Central memory CD4-positive, alpha-beta T cell (primary cell): ENCODE data around the gene PTPRC.

Experiments used
- DNase-seq: peaks from one replicate; pipeline ENCODE4 v3.0.0; 2022

PTPRC gene

GRCh38 chr1:198643808-198644207 is 5.0 kb downstream of the PTPRC start:
- no peak for DNase-seq

DNA sequence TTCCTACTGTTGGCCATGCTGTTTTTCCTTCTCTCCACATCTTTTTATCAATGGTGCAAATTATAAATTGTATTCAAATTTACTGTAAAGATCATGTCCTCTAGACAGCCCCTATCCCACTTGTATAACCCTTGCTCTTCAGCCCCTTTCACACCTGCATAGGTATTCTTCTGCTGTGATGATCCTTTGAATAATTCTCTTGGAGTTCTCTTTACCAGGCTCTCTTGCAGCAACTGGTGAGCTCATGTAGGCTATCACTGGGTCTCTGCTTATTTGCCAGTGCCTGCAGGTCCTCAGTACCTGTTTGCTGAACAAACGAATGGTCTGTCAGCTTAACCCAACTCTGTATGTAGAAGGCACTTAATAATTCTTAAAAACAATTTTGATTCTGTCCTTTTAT is 8.2 kb downstream of the PTPRC start:
- DNase-seq, result no peak

DNA sequence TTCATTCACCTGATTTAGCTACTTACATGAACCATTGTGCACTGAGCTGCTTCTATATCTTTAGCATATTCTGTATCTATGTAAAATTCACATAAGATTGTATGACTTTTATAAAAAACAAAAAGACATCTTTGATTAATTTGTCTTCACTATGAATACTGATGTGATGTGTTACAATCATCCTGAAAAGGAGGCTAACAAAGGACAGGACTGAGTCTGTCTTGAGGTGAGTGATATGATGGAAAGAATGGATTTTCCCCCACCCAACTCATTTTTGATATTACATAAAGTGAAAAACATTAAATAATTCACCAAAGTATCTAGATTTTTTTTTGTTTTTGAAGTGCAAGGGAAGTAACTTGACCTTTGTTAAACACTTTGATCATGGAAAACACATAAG is 9.8 kb downstream of the PTPRC start:
- no peak for DNase-seq

- no peak for DNase-seq
These were observed 10.6 kb downstream of the PTPRC start for GRCh38 chr1:198649232-198649967.

- DNase-seq, result no peak
These were observed 11.1 kb downstream of the PTPRC start for GRCh38 chr1:198649968-198650338.

DNA sequence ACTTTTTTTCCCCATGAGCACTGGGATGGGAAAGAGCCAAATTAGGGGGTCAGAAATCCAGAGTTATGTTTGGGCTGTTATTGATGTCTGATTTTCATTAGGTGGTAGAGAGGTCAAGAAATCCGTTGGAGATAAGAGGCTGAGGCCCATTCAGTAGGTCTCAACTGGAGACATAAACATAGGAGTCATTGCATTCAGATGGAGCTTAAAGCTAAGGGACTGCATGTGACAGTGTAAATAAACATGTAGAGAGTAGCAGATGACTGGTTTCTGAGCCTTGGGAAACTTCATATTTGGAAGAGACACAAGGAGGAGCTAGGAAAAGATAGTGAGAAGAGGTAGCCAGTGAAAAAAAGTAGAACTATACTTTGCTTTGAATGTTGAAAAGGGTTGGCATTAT is 11.7 kb downstream of the PTPRC start:
- DNase-seq, result no peak

DNA sequence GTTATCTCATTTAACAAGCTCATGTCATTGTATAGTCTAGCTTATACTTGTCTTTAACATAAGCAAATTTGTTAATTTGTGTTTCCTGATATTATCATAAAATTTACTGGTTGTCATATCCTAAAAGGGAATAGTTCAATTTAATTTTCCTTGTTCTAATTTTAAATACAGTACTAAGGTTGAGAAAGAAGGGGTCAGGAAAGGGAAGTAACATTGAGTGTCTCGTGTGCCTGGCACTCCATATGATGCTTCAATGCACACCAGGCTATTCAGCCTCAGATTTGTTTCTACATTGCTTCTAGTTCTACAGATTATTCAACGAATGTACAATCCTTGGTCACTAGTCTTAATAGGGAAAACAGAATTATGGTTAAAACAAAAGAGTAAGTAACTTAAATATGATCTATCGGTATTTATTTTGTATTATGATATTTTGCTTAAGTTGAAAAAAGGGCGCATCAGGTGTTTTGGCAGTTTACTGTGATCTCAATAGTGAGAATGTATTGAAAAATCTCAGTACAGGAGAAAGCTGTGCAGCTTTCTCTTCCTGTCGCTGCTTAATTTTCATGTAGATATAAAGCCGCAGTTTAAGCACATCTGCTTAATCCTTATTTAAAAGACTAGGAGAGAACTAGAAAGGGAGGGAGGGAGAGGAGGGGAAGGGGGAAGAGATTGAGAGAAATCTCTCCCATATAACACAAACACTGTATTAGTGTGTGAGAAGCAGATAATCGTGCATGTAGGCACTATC is 13.0 kb downstream of the PTPRC start:
- DNase-seq, result no peak

GRCh38 chr1:198653808-198654413 is 15.1 kb downstream of the PTPRC start:
- no peak for DNase-seq

DNA sequence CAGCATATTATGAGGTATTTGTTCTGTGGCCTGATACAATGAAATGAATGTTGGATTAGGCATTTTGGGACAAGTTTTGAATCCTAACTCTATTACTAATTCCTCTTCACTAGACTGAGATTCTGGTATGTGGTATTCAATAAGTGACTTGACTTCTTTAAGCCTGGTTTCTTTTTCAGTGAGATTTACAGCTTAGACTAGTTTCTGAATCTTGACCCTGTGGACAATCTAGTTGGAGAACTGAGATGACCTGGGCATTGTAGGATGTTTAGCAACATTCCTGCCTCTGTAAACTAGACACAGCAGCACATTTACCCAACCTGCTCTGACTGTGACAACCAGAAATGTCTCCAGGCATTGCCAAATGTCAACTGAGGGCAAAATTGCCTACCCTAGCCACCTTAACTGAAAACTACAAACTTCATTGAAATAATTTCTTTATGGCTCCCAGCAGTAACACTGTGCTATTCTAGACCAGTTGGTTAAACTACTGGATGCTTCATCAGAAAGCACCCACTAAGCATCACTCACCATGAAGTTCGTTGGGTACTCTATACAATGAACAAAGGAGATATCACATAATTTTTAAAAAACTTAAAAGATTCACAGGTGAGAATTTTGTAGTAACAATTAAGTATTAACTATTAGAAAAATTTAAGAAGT is 16.8 kb downstream of the PTPRC start:
- no peak for DNase-seq

- peak; percentile 93 for DNase-seq
These were observed 17.7 kb downstream of the PTPRC start for GRCh38 chr1:198656500-198656932.

- peak; percentile 67 for DNase-seq
These were observed 18.8 kb downstream of the PTPRC start for GRCh38 chr1:198657550-198658064.

- DNase-seq, result no peak
These were observed 21.8 kb downstream of the PTPRC start for GRCh38 chr1:198660341-198661261.

DNA sequence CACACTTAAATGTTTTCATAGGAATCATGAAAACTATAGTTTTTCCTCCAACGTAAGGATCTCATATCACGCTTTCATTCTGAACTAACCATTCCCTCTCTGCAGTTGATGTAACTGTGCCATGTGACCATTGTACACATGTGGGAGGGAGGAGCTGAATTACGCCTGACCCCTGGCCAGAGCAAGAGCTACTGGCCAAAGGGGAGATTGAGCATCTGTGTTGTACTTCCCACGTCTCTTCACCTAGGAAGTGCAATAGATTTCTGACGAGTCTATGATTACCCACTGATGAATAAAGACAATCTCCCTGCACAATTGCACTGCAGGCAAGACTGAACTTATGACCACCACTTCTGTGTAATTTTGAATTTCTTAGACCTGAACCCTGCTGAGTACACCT is 24.0 kb downstream of the PTPRC start:
- no peak for DNase-seq

- no peak for DNase-seq
These were observed 25.4 kb downstream of the PTPRC start for GRCh38 chr1:198664068-198664788.

DNA sequence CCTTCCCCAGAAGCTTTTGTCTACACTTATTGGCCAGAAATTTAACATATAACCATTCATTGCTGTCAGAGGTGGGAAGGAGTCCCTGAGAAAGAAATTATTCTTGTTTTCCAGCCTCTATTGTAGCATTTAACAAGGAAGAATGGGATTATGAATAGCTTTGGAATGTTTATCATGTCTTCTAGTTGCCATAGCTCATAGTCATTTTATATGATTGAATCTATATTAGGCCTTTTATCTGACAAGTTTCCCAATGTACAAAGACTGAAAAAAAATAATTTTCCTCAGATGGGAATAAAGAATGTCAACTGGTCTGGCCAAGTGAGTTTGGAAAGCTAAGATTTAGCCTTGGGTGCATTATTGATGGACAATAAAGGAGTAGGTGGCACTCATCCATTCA is 28.3 kb downstream of the PTPRC start:
- DNase-seq, result no peak

GRCh38 chr1:198667807-198668206 is 29.0 kb downstream of the PTPRC start:
- DNase-seq, result no peak

GRCh38 chr1:198669023-198669698 is 30.3 kb downstream of the PTPRC start:
- peak; percentile 71 for DNase-seq

GRCh38 chr1:198669771-198670170 is 30.9 kb downstream of the PTPRC start:
- no peak for DNase-seq

GRCh38 chr1:198671136-198671535 is 32.3 kb downstream of the PTPRC start:
- DNase-seq, result no peak

DNA sequence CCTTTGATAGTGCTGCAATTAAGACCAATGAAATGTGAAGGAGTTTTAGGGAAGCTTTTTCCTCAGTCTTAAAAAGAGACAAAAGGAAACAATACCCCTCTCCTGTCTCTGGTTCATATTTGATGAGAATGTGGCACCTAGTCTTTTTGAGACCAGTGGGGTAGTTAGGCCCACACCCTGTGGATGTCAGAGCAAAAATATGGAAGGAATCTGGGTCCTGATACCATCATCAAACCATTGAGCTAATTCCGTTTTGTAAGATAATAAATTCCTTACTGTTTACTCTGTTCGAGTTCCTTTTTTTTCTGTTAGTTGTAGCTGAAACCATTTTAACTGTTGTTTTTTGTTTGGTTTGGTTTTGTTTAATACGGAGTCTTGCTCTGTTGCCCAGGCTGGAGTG is 33.3 kb downstream of the PTPRC start:
- no peak for DNase-seq

DNA sequence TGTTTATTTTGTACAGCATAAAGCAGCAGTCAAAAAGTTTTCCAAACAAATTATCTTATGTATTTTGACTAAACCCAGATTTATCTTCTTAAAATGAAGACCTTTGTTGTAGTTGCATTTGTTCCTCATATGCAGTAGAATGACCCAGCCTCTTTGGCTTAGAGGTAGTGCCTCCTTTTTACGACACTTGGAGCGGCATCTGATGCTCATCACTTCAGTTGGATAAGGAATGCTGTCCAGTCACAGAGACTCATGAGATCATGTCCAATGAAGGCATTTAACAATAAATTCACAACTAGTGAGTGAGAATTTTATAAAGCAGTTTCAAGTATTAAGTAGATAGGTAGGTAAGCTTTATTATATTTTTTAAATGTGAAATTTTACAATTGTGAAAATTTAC is 35.2 kb downstream of the PTPRC start:
- no peak for DNase-seq
